Lower lobe of right lung (tissue), 2 donors: ENCODE results near the gene CYSLTR2. TPM values are rescaled to one million over a fixed set of nuclear protein-coding genes. Genes with fewer than 3 reads are reported as not detected.
"Not testable (repeated sequence)": the region's sequence is repeated elsewhere in the genome, so short reads cannot be mapped to it uniquely, and the experiment has no call there.

Source experiments
- ATAC-seq, 2 donors: fragments of 200-7000 bp; cut with Tn5 transposase; one replicate each; pipeline ENCODE4 v1.9.1; 2020 to 2022; ENCODE audit warnings: mild to moderate bottlenecking in 2 of 2, moderate library complexity in 2 of 2
- DNase-seq: peaks from one replicate; pipeline ENCODE4 v3.0.0-alpha.2; 2020
- H3K27ac ChIP-seq: fragments of 200-600 bp; one replicate; pipeline ENCODE4 v1.8.0; 2022
- H3K27me3 ChIP-seq: fragments of 200-600 bp; one replicate; pipeline ENCODE4 v1.8.0; 2022; ENCODE audit warnings: low read depth
- H3K36me3 ChIP-seq: fragments of 200-600 bp; one replicate; pipeline ENCODE4 v1.8.0; 2022; ENCODE audit warnings: mild to moderate bottlenecking
- H3K4me1 ChIP-seq: fragments of 200-600 bp; one replicate; pipeline ENCODE4 v1.8.0; 2022
- H3K4me3 ChIP-seq: fragments of 200-600 bp; one replicate; pipeline ENCODE4 v1.8.0; 2022; ENCODE audit warnings: mild to moderate bottlenecking
- H3K9me3 ChIP-seq: fragments of 200-600 bp; one replicate; pipeline ENCODE4 v1.8.0; 2022
- intact Hi-C: fragments of 100-400 bp; cut with DNase I; formaldehyde crosslinking; loops from one replicate; pipeline ENCODE4 v1.11.0; 2022
- total RNA-seq: library from RNA; stranded (reverse); fragmentation: NEBNext Ultra II Directional; extraction: Animal tissue kit (Norgen Biotek cat#: 25700); gene quantifications from one replicate; pipeline ENCODE4 v1.2.1, GENCODE V29; 2021
- TF ChIP-seq, protein P1 (sequence below): fragments of 200-600 bp; IDR thresholded peaks from one replicate; pipeline ENCODE4 v1.8.0; 2022; ENCODE audit warnings: antibody characterized with exemption, mild to moderate bottlenecking
- donor health status: DM: no; HTN: yes; CAD: no; lungs with severe emphysema.

CYSLTR2 gene
- total RNA-seq, 1 donor from 2014 or later = 2.6 TPM

DNA sequence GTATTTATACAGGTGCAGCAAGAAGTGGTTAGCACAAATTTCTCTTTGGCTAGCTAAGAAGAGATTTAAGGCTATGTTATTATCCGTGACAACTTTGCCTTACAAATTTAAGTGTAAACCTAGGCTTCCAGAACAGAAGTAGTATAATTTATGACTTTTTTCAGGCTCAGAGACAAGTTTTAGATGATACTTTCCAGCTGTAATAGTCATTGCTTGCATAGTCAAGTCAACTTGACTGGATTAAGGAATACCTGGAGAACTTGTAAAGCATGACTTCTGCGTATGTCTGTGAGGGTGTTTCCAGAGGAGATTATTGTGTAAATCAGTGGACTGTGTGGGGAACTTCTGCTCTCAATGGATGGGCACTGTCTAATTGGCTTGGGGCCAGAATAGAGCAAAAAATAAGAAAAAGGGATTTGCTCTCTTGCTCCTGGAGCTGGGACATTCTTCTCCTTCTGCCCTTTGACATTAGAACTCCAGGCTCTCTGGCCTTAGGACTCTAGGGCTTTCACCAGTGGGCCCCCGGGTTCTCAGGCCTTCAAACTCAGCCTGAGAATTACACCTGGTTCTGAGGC is 33.0 kb downstream of the CYSLTR2 start:
- TF ChIP-seq, protein P1, sequence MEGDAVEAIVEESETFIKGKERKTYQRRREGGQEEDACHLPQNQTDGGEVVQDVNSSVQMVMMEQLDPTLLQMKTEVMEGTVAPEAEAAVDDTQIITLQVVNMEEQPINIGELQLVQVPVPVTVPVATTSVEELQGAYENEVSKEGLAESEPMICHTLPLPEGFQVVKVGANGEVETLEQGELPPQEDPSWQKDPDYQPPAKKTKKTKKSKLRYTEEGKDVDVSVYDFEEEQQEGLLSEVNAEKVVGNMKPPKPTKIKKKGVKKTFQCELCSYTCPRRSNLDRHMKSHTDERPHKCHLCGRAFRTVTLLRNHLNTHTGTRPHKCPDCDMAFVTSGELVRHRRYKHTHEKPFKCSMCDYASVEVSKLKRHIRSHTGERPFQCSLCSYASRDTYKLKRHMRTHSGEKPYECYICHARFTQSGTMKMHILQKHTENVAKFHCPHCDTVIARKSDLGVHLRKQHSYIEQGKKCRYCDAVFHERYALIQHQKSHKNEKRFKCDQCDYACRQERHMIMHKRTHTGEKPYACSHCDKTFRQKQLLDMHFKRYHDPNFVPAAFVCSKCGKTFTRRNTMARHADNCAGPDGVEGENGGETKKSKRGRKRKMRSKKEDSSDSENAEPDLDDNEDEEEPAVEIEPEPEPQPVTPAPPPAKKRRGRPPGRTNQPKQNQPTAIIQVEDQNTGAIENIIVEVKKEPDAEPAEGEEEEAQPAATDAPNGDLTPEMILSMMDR = no peak
- Histone ChIP-seq H3K9me3 (no peaks in the 10 kb centered on the region), H3K4me3 (no peak overlapping the region), H3K4me1 (peaks cover 5% of the 10 kb centered on the region), H3K27ac (no peak overlapping the region), H3K36me3 (no peaks in the 10 kb centered on the region), H3K27me3 (no peaks in the 10 kb centered on the region)
- DNase-seq (no peak), ATAC-seq (no peak)
- intact Hi-C loops = no loop called here

DNA sequence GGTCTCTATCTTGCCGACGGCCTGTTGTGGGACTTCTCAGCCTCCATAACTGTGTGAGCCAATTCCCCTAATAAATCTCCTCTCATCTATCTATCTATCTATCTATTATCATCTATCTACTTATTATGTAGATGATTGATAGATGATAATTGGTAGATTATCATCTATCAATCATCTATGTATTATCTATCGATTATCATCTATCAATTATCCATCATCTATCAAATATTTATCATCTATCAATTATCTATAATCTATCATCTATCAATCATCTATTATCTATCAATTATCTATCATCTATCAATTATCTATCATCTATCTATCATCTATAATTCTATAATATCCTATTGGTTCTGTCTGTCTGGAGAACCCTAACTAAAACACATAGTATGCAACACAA is 33.5 kb downstream of the CYSLTR2 start:
- Histone ChIP-seq H3K9me3 (no peaks in the 10 kb centered on the region), H3K36me3 (no peaks in the 10 kb centered on the region), H3K4me3 (no peak overlapping the region), H3K27me3 (no peaks in the 10 kb centered on the region), H3K27ac (no peak overlapping the region), H3K4me1 (no peaks in the 10 kb centered on the region)
- TF ChIP-seq, protein P1 = no peak
- intact Hi-C loops = no loop called here
- ATAC-seq (no peak), DNase-seq (no peak)

DNA sequence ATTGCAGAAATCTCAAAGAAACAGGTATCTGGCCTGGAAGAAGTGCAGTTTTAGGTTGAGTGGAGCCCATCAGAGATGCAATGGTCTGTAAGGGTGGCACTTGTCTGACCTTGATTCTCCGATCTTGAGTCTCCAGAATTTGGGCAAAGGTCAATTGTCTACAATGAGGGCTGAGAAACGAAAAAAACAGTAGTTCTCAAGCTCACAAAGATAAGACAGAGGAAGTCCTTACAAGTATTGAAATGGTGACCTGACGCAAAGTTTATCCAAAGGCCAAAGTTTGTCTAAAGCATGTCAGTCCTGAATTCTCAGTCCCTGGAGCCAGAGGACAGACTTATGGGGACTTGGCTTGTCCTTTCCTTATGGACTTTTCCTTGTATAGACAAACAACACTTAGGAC is 40.3 kb downstream of the CYSLTR2 start:
- H3K36me3 ChIP-seq = no peaks in the 10 kb centered on the region
- no peaks in the 10 kb centered on the region for H3K4me1 ChIP-seq
- intact Hi-C loops = no loop called here
- no peak overlapping the region for H3K27ac ChIP-seq
- no peak overlapping the region for H3K4me3 ChIP-seq
- ATAC-seq = no peak
- no peaks in the 10 kb centered on the region for H3K9me3 ChIP-seq
- no peaks in the 10 kb centered on the region for H3K27me3 ChIP-seq
- no peak for DNase-seq
- TF ChIP-seq, protein P1 = no peak

DNA sequence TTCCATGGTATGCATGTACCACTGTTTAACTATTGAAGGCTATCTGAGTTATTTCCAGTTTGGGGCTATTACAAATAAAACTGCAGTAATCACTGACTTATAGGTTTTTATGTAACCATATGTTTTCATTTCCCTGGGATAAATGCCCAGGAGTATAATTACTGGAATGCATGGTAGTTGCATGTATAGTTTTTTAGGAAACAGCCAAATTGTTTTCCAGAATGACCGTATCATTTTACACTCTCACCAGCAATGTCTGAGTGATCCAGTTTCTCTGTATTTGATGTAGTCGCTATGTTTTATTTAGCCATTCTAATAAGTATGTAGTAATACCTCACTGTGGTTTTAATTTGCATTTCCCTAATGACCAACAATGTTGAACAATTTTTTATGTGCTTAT is 42.0 kb downstream of the CYSLTR2 start:
- DNase-seq = no peak
- Histone ChIP-seq H3K4me3 (no peak overlapping the region), H3K27me3 (no peaks in the 10 kb centered on the region), H3K4me1 (no peaks in the 10 kb centered on the region), H3K9me3 (no peaks in the 10 kb centered on the region), H3K27ac (no peak overlapping the region), H3K36me3 (no peaks in the 10 kb centered on the region)
- TF ChIP-seq, protein P1 = no peak
- ATAC-seq = no peak
- intact Hi-C loops = no loop called here

DNA sequence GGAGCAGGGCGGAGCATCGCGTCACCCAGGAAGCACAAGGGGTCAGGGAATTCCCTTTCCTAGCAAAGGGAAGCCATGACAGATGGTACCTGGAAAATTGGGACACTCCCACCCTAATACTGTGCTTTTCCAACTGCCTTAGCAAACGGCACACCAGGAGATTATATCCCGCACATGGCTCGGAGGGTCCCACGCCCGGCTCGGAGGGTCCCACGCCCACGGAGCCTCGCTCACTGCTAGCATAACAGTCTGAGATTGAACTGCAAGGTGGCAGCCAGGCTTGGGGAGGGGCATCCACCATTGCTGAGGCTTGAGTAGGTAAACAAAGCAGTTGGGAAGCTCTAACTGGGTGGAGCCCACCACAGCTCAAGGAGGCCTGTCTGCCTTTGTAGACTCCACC is 42.9 kb downstream of the CYSLTR2 start:
- H3K36me3 ChIP-seq, H3K9me3 ChIP-seq, ATAC-seq, H3K4me3 ChIP-seq, H3K27me3 ChIP-seq, intact Hi-C loops, H3K4me1 ChIP-seq, H3K27ac ChIP-seq, DNase-seq: not testable (repeated sequence)

DNA sequence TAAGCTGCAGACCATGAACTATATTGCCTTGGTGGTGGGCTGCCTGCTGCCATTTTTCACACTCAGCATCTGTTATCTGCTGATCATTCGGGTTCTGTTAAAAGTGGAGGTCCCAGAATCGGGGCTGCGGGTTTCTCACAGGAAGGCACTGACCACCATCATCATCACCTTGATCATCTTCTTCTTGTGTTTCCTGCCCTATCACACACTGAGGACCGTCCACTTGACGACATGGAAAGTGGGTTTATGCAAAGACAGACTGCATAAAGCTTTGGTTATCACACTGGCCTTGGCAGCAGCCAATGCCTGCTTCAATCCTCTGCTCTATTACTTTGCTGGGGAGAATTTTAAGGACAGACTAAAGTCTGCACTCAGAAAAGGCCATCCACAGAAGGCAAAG is 53.7 kb downstream of the CYSLTR2 start:
- Histone ChIP-seq H3K9me3 (no peaks in the 10 kb centered on the region), H3K4me3 (no peak overlapping the region), H3K27me3 (no peaks in the 10 kb centered on the region), H3K36me3 (no peaks in the 10 kb centered on the region), H3K27ac (no peak overlapping the region), H3K4me1 (no peaks in the 10 kb centered on the region)
- intact Hi-C loops = no loop called here
- DNase-seq = no peak
- ATAC-seq = no peak
- TF ChIP-seq, protein P1 = no peak
